H4 (cell line): ENCODE results near the gene IFT27. TPM values are rescaled to one million over a fixed set of nuclear protein-coding genes. Genes with fewer than 3 reads are reported as not detected.

ENCODE experiments used
- DNase-seq: peaks from one replicate; pipeline ENCODE4 v3.0.0-alpha.2; 2015; ENCODE audit warnings: low spot score
- total RNA-seq: library from RNA; depleted of rRNA; stranded (reverse); fragments of >200 nt; shearing (Covaris generic); gene quantifications from 2 replicates; pipeline ENCODE4 v1.2.3, GENCODE V29; 2014

The IFT27 gene
- total RNA-seq, 1 experiment from 2014 or later, result 17.7 TPM

DNA sequence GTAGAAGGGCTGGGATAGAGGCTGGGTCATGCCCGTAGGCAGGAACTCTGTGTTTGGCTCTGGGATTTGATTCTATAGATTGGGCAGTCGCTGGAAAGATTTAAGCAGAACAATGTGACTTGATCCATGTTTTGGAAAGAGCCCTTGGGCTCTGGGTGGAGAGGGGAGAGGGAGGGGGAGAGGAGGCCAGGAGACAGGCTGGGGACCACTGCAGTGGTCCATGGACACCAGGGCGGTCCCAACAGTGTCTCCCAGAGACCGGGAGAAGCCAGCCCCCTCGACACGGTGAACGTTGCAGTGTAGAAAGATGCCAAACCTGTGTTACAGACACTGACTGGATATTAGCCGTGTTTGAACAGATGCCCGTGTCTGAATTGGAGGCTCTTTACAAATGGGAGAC is 21.5 kb upstream of the IFT27 start:
- DNase-seq, result no peak

DNA sequence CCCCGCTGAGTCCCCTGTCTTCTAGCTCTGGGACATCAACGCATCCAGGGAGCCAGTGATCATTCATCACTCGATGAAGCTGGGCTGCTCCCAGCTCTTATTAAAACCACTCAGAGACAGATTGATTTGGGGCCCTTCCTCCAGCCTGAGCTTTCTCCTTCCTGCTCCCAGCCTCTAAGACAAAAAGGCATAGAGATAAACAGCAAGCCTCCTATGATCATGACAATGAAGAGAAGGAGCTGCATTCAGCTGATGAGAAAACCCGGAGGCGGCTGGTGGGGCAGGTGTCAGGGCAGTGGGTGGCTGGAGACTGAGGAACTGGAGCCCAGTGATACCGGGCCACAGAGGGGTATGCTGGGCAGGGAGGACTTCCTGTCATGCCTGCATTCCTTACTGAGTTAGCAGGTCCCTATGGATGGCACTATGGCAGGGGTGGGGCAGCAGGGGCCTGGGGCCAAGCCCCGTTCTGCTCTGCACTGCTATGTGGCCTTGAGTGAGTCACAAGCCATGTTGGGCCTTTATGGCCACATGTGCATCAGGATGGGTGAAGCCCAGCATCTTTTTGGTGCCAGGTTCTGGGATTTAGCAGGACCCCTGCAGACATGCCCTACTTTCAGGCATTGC is 20.7 kb upstream of the IFT27 start:
- no peak for DNase-seq

DNA sequence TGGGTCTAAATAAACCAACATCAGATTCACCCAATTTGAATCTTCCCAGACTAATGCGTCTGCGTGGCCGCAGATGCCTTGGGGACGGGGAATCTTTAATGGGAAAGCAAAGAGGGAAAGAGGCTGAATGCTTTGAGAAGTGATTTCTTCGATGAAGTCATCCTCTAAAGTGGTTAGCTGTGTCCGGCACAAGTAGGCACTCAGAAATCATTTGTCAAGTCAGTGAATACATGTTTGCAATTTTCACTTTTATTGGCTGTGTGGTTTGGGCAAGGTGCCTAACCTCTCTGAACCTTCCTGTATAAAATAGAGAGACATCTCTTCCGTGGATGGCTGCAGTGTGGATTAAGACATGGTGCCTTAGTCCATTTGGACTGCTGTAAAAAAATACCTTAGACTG is 19.7 kb upstream of the IFT27 start:
- DNase-seq, result peak; percentile 6

DNA sequence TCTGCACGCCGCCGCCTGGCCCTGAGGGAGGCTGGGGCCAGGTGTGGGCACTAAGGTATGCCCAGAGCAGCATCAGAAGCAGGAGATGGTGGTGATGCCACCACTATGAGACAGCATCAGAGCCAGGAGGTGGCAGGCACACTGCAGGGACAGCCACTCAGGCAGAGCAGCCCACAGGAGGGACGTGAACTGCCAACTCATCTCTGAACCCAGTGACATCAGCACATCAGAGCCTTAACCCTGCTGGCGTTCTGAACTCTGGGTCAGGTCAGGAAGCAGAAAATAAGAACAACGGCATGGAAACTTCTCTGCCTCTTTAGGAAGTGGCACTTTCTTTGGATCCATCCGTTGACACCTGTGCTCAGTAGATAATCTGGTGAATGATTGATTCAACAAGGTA is 14.7 kb upstream of the IFT27 start:
- peak; percentile 4 for DNase-seq

DNA sequence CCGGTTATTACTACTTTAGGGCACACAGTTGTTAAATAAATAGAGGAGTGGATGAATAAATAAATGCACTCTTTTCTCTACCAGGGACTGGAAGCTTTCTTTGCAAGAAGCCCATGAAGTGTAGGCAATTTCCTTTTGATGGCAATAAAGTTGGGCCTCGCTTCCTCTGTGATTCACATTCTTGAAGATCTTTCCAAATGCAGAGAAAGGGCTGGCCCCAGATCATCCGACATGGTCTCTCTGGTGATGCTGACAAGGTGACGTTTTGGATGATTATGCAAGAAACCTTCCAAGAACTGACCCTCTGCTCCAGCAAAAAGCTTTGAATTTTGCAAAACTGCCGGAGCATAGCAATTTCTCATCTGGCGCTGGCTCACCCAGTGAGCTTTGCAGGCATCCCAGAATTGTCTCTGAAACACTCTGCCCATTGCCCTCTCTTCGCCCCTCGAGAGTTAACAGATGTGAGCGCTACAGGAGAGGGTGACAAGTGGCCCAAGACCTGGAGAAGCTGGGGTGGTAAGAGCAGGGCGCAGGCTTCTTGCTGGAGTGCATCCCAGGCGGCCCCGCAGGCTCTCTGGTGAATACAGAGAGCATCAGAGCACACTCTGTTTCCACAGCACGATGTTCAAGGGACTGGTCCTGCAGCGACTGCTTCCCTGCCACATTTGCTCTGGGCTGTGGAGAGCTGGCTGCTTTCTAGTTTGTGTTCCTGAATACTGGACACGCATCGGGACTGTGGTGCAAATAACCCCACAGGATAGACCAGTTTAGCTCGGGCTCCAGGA is 11.5 kb upstream of the IFT27 start:
- no peak for DNase-seq

DNA sequence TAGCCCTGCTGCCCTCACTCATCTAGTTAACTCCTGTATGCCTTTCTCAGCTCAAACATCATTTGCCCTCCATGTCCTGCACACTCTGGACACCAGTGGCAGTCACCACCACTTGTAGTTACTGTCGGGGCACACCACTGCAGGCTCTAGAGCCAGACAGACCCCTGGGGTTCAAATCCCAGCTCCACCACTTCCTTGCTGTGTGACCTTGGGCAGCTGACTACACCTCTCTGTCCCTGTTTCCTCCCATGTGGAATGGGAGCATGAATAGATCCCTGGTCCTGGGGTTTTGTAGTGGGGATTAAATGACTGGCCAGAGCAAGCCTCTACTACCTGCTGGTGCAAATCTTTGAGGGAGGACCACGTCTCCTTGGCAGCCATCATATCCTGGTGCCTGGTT is 7.8 kb upstream of the IFT27 start:
- DNase-seq, result no peak

DNA sequence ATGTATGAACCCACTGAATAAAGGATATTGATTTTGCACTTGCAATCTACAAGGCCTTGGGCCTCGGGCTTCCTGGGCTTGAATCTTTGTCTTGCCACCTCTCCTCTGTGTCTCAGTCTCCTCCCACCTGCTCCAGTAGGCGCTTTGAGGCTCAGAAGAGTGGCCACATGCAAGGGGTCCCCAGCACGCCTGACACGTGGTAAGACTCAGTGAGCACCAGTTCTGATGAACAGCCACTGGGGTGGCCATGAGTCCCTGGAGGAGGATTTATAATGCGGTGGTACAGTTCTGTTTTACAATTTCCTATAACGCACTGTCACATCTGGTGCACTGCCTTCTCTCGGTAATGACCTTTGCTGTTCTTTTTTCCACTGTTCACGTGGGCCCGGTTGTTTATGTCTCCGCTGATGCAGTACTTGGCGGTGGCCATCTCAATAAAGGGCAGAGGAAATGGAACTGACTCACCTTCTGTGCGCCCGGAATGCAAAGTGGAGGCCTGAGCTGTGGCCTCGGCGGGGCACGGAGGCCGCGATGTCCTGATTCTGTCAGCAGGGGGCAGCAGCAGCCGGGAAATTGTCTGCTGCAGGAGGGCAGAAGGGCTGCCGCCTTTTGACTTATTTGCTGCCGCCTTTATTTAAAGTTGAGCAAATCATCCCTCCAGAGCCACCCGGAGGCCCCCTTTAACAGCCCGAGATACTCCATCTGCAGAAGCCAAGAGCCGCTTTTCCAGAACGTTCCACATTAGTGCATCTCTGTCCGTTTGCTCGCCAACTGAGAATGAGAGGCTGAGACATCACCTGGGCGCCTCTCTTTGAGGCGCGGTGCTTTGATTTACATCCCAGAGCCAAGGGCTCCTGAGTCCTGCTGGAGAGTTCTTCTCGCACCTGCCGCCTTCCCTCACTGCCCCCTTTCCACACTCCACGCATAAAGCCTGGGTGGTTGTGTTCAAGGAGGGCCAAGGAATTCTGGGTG is 6.0 kb upstream of the IFT27 start:
- peak; percentile 88 for DNase-seq

DNA sequence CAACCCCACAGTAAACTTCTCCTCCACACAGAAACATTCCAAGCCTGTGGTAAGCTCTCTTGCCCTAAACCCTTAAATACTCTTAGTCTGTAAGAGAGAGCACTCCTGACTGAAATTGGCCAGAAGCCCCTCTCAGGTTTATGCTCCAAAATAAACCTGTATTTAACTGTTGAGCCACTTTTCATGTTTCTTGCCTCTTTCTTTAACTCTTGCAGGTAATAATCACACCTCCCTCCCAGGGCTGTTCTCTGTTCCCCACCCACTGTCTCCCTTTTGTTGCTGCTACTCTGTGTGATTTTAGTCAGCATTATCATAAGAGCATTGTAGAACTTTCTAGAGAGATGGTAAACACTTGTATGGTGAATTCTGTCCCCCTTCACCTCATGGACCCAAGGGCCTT is 2.1 kb upstream of the IFT27 start:
- DNase-seq, result no peak

DNA sequence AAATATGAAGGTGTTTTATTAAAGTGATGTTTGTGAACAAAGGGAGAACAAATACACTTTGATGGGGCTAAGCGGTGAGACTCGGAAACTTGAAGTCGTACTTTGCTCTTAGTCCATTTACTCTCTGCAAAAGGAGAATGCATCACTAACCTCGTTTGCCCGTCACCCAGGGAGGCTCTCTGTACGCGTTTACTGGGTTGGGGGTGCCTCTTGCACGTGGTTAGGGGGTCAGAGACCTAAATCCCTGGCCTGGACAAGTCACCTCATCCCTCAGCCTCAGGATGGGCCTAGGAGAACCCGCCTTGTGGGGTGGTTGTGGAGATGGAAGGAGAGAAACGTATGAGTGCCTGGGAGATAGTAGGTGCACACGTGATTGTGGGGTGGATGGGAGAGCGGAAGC is 803 bp upstream of the IFT27 start:
- DNase-seq, result no peak

DNA sequence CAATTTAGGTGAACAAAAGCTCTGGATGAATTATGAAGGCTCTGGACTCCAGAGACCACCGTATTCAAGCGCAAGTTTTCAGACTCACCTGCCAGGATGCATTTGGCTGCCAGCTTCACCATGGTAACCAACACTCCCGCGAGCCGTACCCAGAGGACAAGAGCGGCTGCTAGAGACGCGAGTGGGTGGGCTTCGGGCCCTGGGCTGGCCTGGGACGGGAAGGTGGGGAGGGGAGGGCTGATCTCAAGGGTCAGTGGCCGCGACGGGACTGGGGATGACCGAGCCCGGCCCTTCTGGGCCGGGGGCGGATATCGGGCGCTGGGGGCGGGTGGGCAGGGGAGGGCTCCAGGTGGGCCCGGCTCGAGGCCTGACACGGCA is 344 bp downstream of the IFT27 start:
- DNase-seq, result no peak

DNA sequence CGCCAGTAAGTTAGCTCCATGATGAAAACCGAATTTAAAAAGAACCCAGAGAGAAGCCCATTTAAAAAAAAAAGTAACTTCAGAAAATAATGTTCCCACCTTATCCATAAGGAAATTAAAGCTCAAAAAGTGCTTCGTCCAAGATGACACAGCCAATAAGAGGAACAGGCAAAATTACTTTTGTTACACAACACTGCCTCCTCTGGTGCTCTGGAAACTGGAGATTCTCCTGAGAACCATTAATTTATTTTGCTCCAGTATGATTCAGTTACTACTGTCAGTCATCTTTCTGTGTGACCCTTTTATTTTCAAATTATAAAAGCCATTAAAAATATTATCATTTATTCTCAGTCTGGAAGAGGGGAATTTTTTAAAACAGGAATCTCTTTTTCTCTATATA is 2.0 kb downstream of the IFT27 start:
- peak; percentile 29 for DNase-seq

DNA sequence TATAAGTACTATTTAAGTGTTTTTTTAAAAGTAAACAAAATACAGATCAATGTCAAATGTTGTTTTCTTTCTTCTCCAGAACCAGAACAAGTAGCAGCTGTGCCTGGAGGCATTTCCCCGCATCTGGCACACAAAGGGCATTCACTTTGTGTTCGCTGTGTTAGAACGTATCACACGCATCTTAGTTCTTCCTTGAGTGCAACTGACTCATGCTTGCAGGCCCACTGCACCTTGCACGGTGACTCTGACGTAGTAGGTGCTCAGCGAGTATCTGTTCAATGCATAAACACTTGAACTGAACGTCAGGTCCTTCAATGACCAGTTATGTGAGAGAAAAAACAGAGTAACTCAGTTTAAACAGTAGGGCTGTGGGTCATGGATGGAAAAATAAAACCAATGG is 3.5 kb downstream of the IFT27 start:
- no peak for DNase-seq

DNA sequence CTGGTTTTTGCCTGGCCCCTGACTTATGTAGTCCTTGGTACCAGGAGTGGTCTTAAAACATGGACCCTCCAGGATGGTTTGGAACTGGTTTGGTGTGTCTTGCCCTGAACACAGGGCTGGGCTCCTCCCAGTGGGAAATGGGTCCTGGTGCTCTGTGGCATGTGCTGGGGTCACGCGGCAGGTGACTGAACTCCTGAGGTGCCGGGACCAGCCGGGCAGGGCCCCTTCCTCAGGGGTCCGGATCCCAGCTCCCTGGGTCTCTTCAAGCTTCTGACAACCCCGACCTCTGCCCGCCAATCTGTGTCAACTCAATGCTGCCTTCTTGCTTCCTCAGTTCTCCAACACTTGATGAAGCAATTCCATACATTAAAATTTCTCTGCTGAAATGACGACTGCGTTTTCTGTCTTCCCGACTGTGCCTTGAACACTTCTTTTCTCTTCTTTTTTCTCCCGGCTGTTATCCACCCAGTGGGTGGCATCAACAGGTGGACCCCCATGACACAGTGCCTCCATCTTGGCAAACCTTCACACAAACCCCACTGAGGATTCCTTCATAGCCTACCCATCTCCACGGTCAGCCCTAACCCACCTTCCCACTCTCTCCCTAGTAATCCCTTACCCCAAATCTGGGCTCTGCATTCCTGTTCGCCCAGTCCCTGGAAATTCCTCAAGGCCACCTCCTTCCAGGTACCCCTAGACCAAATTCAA is 4.4 kb downstream of the IFT27 start:
- DNase-seq, result no peak

DNA sequence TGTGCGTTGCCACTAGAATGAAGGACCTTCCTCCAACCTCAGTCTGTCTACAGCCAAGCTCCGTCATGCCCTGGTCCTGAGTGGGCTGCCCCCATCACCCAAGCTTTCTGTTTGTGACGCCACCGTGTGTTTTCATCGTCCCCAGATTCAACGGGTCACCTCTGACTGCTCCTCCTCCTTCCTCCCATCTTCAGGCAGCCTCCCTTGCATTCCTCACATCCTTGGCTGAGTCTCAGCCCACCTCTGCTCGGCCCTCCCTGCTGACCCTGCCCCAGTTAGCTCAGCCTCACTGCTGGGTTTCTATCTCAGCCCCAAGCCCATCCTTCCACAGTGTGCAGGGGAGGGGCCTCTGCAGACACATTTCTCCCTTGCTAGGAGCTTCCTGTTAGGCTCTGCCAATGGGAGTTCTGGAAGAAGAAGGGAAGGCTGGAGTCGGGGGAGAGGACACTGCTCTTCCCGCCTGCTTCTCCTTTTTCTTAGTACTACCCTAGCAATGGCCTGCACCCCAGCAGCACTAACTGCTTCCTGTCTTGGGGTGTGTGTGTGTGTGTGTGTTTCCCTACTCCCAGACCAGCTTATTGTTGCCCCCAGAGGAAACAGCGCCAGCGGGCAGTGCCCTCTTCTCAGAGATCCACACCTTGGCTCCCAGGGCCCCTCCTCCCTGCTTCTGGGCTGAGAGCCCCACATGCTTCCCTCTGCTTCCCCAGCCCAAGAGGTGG is 5.2 kb downstream of the IFT27 start:
- no peak for DNase-seq

DNA sequence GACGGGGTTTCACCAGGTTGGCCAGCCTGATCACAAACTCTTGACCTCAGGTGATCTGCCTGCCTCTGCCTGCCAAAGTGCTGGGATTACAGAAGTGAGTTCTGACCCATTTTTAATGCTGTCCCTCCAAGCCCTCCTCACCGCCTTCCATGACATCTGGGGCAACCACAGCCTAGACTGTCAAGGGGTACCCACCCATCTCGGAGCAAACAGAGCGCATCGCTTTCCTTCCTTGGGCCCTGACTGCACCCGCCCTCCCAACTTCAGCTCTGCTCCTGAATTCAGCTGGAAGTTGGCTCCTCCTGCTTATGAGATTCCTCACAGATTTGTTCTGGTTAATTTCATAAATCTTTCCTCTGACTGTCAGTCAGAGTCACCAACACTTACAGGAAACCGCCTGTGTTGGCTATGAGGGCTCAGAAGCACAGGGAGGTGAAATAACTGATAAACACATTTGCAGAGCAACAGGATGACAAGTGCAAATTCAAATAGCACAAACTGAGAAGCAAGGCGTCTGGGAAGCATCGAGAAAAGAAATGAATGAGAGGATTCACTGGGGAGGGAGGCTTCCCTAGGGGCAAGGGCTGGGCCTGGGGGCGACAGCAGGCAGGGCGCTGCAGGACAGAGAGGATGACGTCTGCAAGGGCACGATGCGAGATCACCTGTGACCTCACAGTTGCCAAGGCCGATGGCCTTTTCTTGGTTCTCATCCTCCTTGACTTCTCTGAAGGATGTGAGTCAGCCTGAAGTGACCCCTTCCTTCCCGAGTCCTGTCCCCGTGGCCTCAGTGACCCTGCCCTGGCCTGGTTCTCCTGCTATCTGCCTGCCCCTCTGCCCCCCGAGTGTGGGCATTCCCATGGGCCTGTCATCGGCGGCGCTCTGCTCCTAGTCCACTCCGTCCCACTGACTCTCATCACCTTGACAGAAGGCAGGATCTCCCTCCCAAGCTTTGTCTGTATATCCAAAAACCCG is 6.1 kb downstream of the IFT27 start:
- no peak for DNase-seq

DNA sequence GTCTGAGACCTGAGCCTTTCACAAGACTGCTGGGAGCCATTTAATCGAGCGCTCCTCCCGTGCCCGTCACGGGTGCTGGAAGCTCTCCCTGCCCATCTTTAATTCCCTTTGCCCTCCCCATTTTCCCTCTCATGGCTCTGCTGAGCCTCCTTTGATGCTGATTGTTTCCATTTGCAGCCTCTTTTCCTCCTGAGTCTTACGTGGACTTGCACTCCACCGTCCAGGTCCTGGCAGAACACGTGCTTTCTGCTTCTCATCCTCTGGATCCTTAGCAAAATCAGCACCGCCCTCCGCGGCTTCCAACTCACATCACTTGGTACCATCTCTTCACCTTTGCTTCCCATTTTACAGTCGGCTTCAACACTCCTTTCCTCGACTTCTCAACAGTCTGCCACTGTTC is 7.3 kb downstream of the IFT27 start:
- no peak for DNase-seq

DNA sequence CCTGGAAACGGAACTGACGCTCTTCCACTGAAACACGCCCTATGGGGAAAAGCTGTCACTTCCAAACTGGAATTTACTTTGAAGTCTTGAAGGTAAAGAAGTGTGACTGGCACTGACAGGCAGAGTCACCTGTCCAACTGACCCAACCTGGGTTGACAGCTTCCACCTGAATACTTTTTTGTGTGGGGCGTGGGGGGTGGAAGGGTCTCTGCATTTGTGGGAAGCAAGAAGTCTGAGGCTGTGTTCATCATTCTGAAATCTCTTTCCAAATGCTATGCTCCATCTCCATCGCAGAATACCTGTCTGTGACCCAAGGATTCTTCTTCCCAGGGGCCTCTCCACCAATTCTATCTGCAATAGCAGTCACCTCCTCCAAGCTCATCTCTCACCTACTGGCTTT is 7.8 kb downstream of the IFT27 start:
- DNase-seq, result no peak

DNA sequence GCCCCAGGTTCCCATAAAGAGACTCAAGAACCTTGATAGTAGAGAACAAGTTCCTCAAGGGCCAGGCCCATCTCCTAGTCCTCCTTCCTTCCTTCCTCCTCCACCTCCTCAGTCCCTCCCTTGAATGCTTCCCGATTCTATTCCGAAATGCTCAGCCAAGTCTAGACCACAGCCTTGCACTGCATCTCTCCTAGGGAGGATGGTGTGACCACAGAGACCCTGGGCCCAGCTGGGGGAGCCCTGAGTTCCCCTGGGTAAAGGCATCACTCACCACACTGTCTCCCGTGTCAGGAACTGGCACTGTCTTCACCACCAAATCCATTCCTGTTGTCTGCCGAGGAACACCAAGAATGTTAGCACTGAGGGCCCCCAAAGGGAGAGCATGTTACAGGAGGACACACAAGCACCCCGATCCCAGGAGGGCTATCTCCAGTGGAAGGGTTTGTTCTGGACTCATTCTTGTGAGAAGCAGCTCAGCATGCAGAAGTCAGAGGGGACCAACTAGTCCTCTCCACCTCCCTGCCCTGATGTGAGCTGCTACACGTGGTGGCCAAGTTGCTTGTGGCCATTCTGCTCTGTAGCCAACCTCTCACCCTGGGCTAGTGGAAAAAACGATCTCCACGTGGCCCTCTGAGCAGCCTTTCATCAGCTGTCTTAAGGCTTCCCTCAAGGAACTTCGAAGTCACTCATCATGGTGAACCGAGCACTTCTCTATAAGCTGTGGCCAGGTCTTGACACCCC is 8.7 kb downstream of the IFT27 start:
- DNase-seq, result no peak

DNA sequence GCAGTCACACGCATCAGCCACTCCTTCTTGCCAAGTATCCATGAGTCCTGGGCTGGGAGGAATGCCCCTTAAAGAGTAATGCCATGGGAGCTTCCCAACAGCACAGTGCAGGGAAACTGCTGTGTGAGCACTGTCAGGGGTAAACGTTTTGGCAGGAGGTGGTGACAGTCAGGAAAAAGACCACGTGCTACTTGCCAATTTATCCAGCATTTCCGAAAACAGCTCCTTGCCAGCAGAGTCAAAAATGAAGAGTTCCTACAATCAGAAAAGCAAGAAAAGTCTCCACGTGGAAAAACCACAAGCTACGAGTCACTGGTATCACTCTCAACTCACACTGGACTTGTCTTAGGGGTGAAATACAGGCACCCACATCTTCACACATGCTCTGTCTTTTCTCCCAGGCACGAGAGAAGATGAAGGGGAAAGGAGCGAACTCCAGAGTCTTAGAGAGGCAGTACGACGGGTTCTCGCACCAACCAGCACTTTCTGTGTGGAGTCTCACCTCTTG is 9.9 kb downstream of the IFT27 start:
- no peak for DNase-seq
